22Rv1 (cell line): ENCODE data around the gene LMTK3.

Experiments used
- H3K27ac ChIP-seq: fragments of 450-650 bp; 2 replicates; pipeline ENCODE4 v1.5.1; 2017
- CTCF ChIP-seq: fragments of 450-650 bp; IDR thresholded peaks from 2 replicates; pipeline ENCODE4 v1.5.1; 2017; ENCODE audit warnings: mild to moderate bottlenecking
- ZFX ChIP-seq: fragments of 450-650 bp; IDR thresholded peaks from 2 replicates; pipeline ENCODE4 v1.6.1; 2017; ENCODE audit warnings: antibody characterized with exemption, borderline replicate concordance

Gene LMTK3

GRCh38 chr19:48554385-48555091 lies 42.9 kb upstream of the LMTK3 start:
- H3K27ac ChIP-seq = no peak overlapping the region

GRCh38 chr19:48553676-48554384 lies 42.2 kb upstream of the LMTK3 start:
- TF ChIP-seq CTCF (no peak), ZFX (no peak)
- no peak overlapping the region for H3K27ac ChIP-seq

More at GRCh38 chr19:48554385-48555091, 42.9 kb upstream of the LMTK3 start:
- TF ChIP-seq CTCF (no peak), ZFX (no peak)

GRCh38 chr19:48552406-48553322 lies 41.0 kb upstream of the LMTK3 start:
- TF ChIP-seq CTCF (no peak), ZFX (no peak)
- no peak overlapping the region for H3K27ac ChIP-seq

- no peak within 1 kb of the TSS for H3K27ac ChIP-seq
- TF ChIP-seq CTCF (no peak), ZFX (no peak)
Measured at GRCh38 chr19:48551437-48552302, 40.0 kb upstream of the LMTK3 start, which contains the start of gene SULT2B1. SULT2B1 (plus strand) TSS chr19:48552172; CDS start chr19:48552253, 81 bp downstream.

- H3K27ac ChIP-seq = no peak overlapping the region
- TF ChIP-seq CTCF (no peak), ZFX (no peak)
Measured at GRCh38 chr19:48549380-48549779, 37.7 kb upstream of the LMTK3 start.

GRCh38 chr19:48548253-48548911 lies 36.7 kb upstream of the LMTK3 start:
- no peak overlapping the region for H3K27ac ChIP-seq
- no peak for TF ChIP-seq ZFX
